Amygdala (tissue), 56 donors: ENCODE results near the gene FAM53B.
A peak's percentile ranks its signal among the peaks of the same experiment; 100 is the strongest.

ENCODE experiments used
- DNase-seq, 56 donors: peaks; one replicate each; lab custom pipeline; 2025; lab: John Stamatoyannopoulos, UW

The FAM53B gene

GRCh38 chr10:124686707-124687376, 57.3 kb downstream of the FAM53B start:
- peak in 50 of 56 donors; percentile 32 to 95 (median 74) for DNase-seq

- DNase-seq, result peak in 27 of 56 donors; percentile 20 to 77 (median 48)
These were observed 58.9 kb downstream of the FAM53B start for GRCh38 chr10:124685261-124685660.

GRCh38 chr10:124683814-124684213, 60.4 kb downstream of the FAM53B start:
- peak in 1 of 56 donors; percentile 75 for DNase-seq

DNA sequence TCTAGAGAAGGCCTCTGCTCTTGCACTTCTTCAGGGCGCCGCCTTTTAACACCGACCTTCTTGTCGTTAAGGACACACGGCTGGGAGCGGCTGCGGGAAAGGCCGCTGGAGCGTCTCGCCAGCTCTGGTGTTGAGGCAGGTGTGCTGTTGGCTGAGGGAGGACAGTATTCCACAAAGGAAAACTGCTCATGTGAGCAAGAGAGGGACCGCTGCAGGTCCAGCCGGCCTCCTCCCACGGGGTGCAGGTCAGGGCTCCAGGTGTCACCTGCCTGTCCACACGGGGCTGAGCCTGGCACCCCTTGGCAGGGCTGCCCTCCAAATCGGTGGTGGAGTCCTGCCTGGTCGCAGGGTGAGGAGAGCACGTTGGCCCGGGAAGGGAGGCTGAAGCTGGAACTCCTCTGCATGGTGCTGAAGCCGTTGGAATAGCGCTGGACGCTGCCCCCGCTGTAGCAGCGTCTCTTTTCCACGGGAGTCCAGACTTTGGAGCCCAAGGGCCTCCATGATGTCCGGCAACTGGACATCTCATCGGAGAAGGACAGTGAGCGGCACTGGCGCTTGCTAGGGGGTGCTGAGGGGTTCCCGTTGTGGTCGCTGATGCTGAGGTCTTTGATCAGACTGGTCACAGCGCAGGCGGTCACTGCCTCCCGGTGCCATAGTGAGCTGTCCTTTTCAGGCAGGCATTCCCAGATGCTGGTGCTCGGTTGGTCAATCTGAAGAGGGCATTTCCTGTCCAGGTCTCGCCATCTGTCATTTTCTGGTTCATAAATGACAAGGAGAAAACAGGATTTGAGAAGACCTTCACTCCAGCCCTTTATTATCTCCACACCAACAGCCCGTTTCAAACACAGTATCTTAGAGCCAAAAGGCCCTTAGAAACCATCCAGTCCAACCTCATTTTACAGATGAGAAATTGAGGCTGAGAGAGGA, 62.3 kb downstream of the FAM53B start:
- no peak for DNase-seq

GRCh38 chr10:124681091-124681490, 63.1 kb downstream of the FAM53B start:
- DNase-seq, result no peak

DNA sequence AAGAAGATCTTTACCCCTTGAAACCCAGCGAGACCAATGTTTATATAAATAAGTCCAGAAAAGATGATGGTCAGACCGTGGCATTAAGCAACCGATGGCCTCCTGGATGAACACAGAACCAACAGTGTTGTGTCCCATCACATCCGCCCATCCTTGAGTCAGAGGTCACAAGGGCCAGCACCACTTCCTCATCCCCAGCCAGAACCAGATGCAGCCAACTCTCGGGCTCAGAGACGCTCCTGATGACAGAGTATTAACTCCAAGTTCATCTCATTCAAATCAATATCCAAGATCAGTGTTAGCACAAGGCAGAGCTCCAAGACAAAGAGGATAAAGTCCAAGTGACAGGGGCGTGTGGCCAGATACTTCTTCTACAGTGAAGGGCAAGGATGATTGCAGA, 63.5 kb downstream of the FAM53B start:
- DNase-seq, result peak in 6 of 56 donors; percentile 23 to 59 (median 36)

GRCh38 chr10:124679401-124679800, 64.8 kb downstream of the FAM53B start:
- no peak for DNase-seq

GRCh38 chr10:124678557-124679240, 65.5 kb downstream of the FAM53B start:
- no peak for DNase-seq

- DNase-seq, result no peak
These were observed 66.2 kb downstream of the FAM53B start for GRCh38 chr10:124677749-124678556.

- no peak for DNase-seq
These were observed 66.9 kb downstream of the FAM53B start for GRCh38 chr10:124677293-124677699.

DNA sequence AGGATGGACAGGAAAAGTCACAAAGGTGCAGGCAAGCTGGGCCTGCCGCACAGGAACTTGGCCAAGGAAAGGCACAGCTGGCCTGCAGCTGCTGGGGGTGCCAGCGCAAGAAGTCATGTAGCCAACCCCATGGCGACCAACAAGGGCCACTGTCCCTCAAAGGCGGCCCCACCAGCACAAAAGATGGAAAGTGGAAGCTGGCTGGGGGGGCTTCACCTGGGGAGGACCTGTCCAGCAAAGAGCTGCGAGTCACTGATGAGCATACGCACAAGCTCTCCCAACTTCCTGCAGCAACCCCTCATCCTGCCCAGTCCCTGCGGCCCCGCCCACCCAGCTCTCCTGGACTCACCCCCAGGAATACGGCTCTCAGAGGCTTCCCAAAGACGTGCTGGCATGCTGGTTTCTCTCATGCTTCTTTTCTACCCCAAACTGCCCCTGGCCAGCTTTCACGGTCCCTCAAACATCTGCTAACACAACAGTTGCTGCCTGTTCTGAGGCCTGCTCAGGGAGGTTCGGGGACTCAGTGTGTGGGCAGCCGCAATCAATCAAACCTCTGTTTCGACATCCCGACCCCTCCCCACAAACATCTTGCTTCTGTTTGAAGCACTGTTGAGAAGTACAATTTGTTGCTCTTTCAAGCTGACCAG, 67.6 kb downstream of the FAM53B start:
- DNase-seq, result no peak

DNA sequence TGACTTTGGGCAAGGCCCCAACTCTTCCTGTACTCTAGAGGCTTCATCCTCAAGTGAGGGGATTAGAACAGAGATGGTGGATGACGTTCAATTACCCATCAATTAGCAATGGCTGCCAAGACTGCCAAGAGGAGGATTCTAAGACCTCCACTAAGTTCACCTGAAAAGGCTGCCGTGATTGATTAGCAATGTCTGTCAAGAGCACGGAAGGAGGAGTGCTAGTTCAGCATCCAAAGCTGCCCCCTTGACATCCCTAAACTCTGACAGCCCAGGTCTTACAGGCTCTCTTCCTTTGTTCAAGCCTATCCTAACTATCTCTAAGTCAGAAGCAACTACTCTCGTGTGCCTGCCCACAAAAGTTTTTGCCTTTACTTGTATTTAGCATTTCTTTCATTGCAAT, 68.4 kb downstream of the FAM53B start:
- no peak for DNase-seq

GRCh38 chr10:124675261-124675660, 68.9 kb downstream of the FAM53B start:
- peak in 11 of 56 donors; percentile 24 to 63 (median 42) for DNase-seq

DNA sequence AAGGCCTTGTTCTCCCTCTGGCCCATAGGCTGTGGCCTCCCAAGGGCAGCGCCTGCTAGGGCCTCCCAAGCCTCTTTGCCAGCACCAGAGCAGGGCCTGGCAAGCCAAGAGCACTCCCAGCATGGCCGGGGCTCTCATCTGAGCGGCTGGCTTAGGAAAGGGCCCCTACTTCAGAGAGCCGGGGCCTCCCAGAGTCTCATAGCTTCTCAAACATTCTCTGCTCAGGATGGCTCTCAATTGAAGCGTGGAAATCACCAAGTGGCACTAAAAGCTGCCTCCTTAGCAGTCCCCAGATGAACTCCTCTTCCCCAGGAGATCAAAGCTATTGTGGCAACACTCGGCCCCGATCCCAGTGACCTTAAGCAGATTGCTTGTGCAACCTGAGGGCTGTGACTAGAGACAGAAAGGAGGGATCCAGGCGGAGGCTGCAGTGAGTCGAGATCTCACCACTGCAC, 69.4 kb downstream of the FAM53B start:
- DNase-seq, result no peak

DNA sequence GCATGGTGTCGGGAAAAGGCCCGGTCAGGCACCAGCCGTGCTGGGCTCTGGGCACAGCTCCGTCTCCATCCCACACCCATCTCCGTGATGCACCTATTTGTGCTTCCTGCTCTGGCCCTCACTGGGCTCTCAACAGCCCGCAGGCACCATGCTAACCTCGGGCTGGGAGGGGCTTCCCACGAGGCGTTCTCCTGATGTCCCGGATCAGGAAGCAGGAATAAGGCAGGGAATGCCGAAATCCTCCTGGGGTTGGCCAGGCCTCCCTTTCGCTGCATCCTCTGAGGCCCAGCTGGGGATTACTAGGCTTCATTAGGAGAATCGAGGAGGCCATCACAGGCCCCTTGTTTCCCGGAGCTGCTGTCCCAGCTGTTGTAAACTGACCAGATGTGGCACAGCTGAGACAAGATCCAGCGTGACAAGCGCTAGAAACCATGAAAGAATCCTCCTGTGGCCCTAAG, 72.0 kb downstream of the FAM53B start:
- peak in 37 of 56 donors; percentile 18 to 78 (median 59) for DNase-seq

DNA sequence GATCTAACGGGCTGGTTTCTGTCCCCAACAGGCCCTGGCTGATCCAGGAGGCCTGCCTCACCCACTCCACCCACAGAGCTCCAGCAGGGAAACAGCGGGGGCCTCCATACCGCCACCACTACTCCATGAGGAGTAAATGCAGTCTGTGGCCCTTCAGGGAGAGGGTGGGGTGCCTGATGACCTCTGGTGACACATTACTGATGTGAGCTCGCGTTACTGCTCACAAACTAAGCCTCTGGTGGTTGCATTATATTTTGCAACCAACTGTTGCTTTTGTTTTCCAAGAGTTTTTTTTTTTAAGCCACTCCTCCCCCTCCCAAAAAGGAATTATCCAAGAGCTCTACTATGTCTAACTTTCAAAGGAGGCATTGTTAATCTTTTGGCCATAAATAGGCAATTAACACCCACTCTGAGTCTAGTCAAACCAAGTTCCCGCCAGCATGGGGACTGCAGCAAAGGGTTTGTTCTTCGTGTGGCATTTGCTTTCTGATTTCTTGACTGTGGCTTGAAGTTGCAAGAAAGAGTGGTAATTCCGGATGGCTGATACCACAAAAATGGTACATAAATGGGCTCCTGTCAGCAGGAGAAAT, 72.6 kb downstream of the FAM53B start:
- peak in 48 of 56 donors; percentile 23 to 91 (median 74) for DNase-seq

DNA sequence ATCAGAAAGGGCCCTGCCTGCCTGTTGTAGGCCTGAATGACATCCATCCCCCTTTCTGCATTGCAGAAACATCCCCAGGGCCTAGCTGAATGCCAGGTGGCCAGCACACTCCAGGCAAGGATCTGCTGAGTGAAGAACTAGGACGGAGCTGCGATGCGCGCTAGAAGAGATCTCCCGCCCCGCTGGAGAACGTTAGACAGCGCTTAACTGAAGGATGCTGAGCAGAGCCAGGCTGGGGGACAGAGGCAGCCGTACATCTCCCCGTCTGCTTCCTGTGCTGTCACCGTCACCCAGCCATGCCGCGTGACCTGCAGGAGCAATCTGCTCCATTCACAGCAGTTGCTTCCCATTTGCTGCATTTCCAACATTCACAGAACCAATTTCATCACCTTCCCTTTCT, 73.3 kb downstream of the FAM53B start:
- DNase-seq, result peak in 18 of 56 donors; percentile 27 to 60 (median 46)

DNA sequence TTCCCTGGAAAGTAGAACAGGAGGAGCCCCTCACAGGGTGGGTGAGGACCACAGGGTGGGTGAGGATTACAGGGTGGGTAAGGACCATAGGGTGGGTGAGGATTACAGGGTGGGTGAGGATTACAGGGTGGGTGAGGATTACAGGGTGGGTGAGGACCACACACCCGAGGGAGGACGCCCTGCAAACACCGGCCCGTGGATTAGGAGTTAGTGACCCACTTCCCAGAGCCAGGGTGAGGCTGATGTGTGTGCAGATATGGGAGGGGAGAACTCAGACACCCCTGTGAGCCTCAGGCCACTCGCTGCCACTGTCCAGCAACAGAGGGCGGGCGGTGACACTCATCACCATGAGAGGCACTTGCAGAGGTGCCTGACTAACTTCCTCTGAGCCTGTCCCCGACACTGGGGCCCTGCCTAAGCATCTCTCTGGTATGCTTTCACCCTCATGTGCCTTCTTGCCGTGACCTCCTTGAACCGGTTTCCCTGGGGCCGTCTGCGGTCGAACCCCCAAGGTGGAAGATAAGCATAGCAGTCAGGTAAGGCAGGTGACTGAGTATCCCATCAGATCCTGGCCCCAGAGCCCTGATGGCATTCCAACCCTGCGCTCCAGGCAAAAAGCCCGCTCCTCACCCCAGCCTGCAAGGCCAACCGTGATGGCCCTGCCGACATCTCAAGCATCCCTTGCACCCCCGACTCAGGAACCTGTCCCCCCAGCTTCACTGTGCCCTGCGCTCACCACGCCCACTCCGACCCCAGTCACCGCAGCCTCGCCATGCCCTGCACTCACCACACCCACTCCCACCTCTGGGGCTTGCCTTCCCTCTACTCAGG, 74.1 kb downstream of the FAM53B start:
- DNase-seq, result no peak
